ENCODE measurements around the gene HCFC1R1.
A peak's percentile ranks its signal among the peaks of the same experiment; 100 is the strongest.

The HCFC1R1 gene

GRCh38 chr16:3008690-3009037, 15.1 kb downstream of the HCFC1R1 start:
- no peak for TF ChIP-seq CTCF (IDR thresholded peaks at IDR 0.05; ENCODE audit: insufficient read depth, low read length, poor library complexity, severe bottlenecking)
- Histone ChIP-seq H3K36me3 (ENCODE audit: control insufficient read depth, insufficient read depth, low read length) (no peaks in the 10 kb centered on the region), H3K27me3 (replicated peaks; ENCODE audit: control insufficient read depth, insufficient read depth, low read length) (no peaks in the 10 kb centered on the region; the same call in none of the 2 replicates), H3K4me3 (replicated peaks; ENCODE audit: low read depth, low read length) (no peak overlapping the region)
- no peak for DNase-seq (ENCODE audit: extremely low read depth, insufficient read length)

DNA sequence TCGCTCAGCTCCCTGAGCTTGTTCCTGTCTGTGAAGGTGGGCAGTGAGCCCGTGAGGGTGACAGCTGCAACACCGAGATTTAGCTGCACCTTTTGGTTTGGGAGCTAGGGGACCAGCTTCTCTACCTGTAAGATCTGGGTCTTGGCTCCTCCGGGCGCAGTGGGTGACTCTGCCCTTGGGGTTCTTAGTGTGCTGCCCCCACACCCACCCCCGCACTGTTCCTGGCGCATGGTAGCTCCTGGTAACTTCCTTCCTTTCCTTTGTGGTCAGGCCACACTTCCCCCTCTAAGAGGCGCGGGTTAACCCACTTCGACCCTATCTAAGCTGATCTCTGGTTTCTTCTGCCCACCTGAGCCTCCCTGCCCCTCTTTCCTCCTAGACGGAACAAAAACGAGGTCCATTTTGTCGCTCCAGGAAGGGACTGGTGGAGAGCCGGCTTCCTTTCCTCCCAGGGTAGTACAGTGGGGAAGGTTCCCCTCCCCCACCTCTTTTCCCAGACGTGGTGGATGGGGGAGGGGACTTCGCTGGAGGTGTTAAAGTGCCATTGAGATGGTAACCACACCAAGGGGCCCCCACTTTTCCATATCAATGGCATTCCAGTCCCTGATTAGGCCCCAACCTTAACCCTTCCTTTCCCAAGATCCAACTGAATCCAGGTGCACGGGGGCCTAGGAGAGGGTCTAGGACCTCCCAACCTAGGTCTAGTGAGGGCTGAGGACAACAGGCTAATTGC, 15.6 kb downstream of the HCFC1R1 start:
- no peak for DNase-seq (ENCODE audit: extremely low read depth, insufficient read length)
- H3K27me3 ChIP-seq (replicated peaks; ENCODE audit: control insufficient read depth, insufficient read depth, low read length) = no peaks in the 10 kb centered on the region; the same call in none of the 2 replicates
- no peak for TF ChIP-seq CTCF (IDR thresholded peaks at IDR 0.05; ENCODE audit: insufficient read depth, low read length, poor library complexity, severe bottlenecking)
- no peaks in the 10 kb centered on the region for H3K36me3 ChIP-seq (ENCODE audit: control insufficient read depth, insufficient read depth, low read length)
- H3K4me3 ChIP-seq (replicated peaks; ENCODE audit: low read depth, low read length) = no peak overlapping the region

- TF ChIP-seq CTCF (IDR thresholded peaks at IDR 0.05; ENCODE audit: insufficient read depth, low read length, poor library complexity, severe bottlenecking) = no peak
- no peaks in the 10 kb centered on the region; the same call in none of the 2 replicates for H3K27me3 ChIP-seq (replicated peaks; ENCODE audit: control insufficient read depth, insufficient read depth, low read length)
- no peak overlapping the region for H3K4me3 ChIP-seq (replicated peaks; ENCODE audit: low read depth, low read length)
- no peak for DNase-seq (ENCODE audit: extremely low read depth, insufficient read length)
- no peaks in the 10 kb centered on the region for H3K36me3 ChIP-seq (ENCODE audit: control insufficient read depth, insufficient read depth, low read length)
Observed at GRCh38 chr16:3007059-3007956, 16.4 kb downstream of the HCFC1R1 start.

DNA sequence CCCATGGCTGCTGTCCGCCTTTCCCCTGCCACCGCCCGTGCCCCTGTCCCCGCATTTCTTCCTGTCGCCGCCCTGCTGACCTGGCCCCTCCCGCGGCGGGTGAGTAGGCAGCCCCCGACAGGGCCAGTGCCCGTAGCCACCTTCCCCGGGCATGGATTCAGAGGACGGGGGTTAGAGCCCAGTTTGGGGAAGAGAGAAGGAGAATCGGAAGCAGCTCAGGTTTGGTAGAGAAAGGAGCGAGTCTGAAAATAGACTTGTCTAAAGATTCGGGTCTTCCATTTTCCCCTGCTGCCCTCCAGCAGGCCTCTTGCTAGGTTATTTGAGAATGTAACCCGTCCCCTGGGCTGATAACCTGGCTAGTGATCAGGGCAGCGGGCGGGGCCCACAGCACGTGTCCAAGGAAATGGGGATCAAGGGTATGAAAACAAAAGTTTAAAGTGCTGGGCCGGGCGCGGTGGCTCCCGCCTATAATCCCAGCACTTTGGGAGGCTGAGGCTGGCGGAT, 18.9 kb downstream of the HCFC1R1 start:
- no peak for TF ChIP-seq CTCF (IDR thresholded peaks at IDR 0.05; ENCODE audit: insufficient read depth, low read length, poor library complexity, severe bottlenecking)
- H3K4me3 ChIP-seq (replicated peaks; ENCODE audit: low read depth, low read length) = peak overlapping the region; percentile 40
- H3K27me3 ChIP-seq (replicated peaks; ENCODE audit: control insufficient read depth, insufficient read depth, low read length) = no peaks in the 10 kb centered on the region; the same call in 1 of the 2 replicates
- H3K36me3 ChIP-seq (ENCODE audit: control insufficient read depth, insufficient read depth, low read length) = no peaks in the 10 kb centered on the region
- DNase-seq (ENCODE audit: extremely low read depth, insufficient read length) = no peak

DNA sequence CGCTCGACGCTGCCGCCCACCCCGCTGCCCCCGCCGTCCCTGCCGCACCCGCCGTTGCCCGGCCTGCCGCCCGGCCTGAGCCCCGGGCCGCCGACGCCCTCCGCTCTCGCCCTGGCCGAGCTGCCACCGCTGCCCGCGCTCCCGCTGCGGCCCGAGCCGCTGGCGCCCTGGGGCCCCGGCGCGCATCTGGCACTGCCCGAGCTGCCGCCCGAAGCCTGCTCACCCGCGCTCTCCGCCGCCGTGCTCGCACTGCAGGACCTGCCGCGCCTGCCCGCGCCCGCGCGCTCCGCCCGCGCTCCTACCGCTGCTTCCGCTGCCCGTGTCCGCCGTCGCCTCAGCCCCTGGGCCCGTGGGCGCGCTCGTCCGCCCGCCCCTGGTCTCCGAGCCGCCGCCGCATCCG, 19.4 kb downstream of the HCFC1R1 start:
- H3K27me3 ChIP-seq (replicated peaks; ENCODE audit: control insufficient read depth, insufficient read depth, low read length) = no peaks in the 10 kb centered on the region; the same call in 1 of the 2 replicates
- no peak overlapping the region; the same call in 1 of the 2 replicates for H3K4me3 ChIP-seq (replicated peaks; ENCODE audit: low read depth, low read length)
- DNase-seq (ENCODE audit: extremely low read depth, insufficient read length) = no peak

More for the DNA sequence above, 19.4 kb downstream of the HCFC1R1 start:
- H3K36me3 ChIP-seq (ENCODE audit: control insufficient read depth, insufficient read depth, low read length) = no peaks in the 10 kb centered on the region
- no peak for TF ChIP-seq CTCF (IDR thresholded peaks at IDR 0.05; ENCODE audit: insufficient read depth, low read length, poor library complexity, severe bottlenecking)
